ENCODE results near the gene UNC5B.

UNC5B gene

GRCh38 chr10:71243756-71244395 lies 31.5 kb downstream of the UNC5B start:
- Histone ChIP-seq H3K9me3 (ENCODE audit: low read depth, low read length) (no peaks in the 10 kb centered on the region), H3K9ac (ENCODE audit: insufficient read length) (no peak overlapping the region), H3K27ac (peak overlapping the region; percentile 93), H3K36me3 (ENCODE audit: insufficient read depth, low read length) (no peaks in the 10 kb centered on the region), H3K4me3 (peak overlapping the region; percentile 56)
- no peak for TF ChIP-seq POLR2AphosphoS5 (IDR thresholded peaks at IDR 0.05; ENCODE audit: borderline replicate concordance, low read depth, low read length)
- TF ChIP-seq FOXP2 (optimal IDR thresholded peaks at IDR 0.05; ENCODE audit: control extremely low read depth, extremely low read length, insufficient read depth): no peak
- TF ChIP-seq EZH2 (IDR thresholded peaks at IDR 0.05): no peak
- no peak for DNase-seq (ENCODE audit: low read depth, low spot score)

GRCh38 chr10:71244431-71245419 lies 32.4 kb downstream of the UNC5B start:
- peak overlapping the region; percentile 93 for H3K27ac ChIP-seq
- no peak for DNase-seq (ENCODE audit: low read depth, low spot score)
- no peaks in the 10 kb centered on the region for H3K9me3 ChIP-seq (ENCODE audit: low read depth, low read length)
- H3K36me3 ChIP-seq (ENCODE audit: insufficient read depth, low read length): no peaks in the 10 kb centered on the region
- H3K9ac ChIP-seq (ENCODE audit: insufficient read length): peak overlapping the region; percentile 53
- peak; percentile 26; the same call in 1 of the 2 replicates for TF ChIP-seq POLR2AphosphoS5 (IDR thresholded peaks at IDR 0.05; ENCODE audit: borderline replicate concordance, low read depth, low read length)
- no peak for TF ChIP-seq EZH2 (IDR thresholded peaks at IDR 0.05)
- TF ChIP-seq FOXP2 (optimal IDR thresholded peaks at IDR 0.05; ENCODE audit: control extremely low read depth, extremely low read length, insufficient read depth): peak; percentile 94
- H3K4me3 ChIP-seq: peak overlapping the region; percentile 56

GRCh38 chr10:71245420-71246325 lies 33.3 kb downstream of the UNC5B start:
- Histone ChIP-seq H3K9me3 (ENCODE audit: low read depth, low read length) (no peaks in the 10 kb centered on the region), H3K9ac (ENCODE audit: insufficient read length) (peak overlapping the region; percentile 53), H3K27ac (peak overlapping the region; percentile 92), H3K4me3 (0 out of 2 replicates have a peak overlapping the region, but pooled peaks have one; percentile 56), H3K36me3 (ENCODE audit: insufficient read depth, low read length) (no peaks in the 10 kb centered on the region)
- TF ChIP-seq POLR2AphosphoS5 (IDR thresholded peaks at IDR 0.05; ENCODE audit: borderline replicate concordance, low read depth, low read length) (no peak), EZH2 (IDR thresholded peaks at IDR 0.05) (no peak), FOXP2 (optimal IDR thresholded peaks at IDR 0.05; ENCODE audit: control extremely low read depth, extremely low read length, insufficient read depth) (no peak)
- no peak for DNase-seq (ENCODE audit: low read depth, low spot score)

GRCh38 chr10:71246591-71247413 lies 34.4 kb downstream of the UNC5B start:
- no peak for TF ChIP-seq EZH2 (IDR thresholded peaks at IDR 0.05)
- Histone ChIP-seq H3K9ac (ENCODE audit: insufficient read length) (no peak overlapping the region), H3K27ac (peak overlapping the region; percentile 90; the same call in 1 of the 2 replicates), H3K4me3 (no peak overlapping the region), H3K9me3 (ENCODE audit: low read depth, low read length) (no peaks in the 10 kb centered on the region), H3K36me3 (ENCODE audit: insufficient read depth, low read length) (no peaks in the 10 kb centered on the region)
- DNase-seq (ENCODE audit: low read depth, low spot score): no peak

- DNase-seq (ENCODE audit: low read depth, low spot score): no peak
- no peak for TF ChIP-seq FOXP2 (optimal IDR thresholded peaks at IDR 0.05; ENCODE audit: control extremely low read depth, extremely low read length, insufficient read depth)
- no peak for TF ChIP-seq EZH2 (IDR thresholded peaks at IDR 0.05)
- no peak for TF ChIP-seq POLR2AphosphoS5 (IDR thresholded peaks at IDR 0.05; ENCODE audit: borderline replicate concordance, low read depth, low read length)
- peak overlapping the region; percentile 90 for H3K27ac ChIP-seq
- H3K36me3 ChIP-seq (ENCODE audit: insufficient read depth, low read length): no peaks in the 10 kb centered on the region
- no peaks in the 10 kb centered on the region for H3K9me3 ChIP-seq (ENCODE audit: low read depth, low read length)
- no peak overlapping the region for H3K9ac ChIP-seq (ENCODE audit: insufficient read length)
- no peak overlapping the region for H3K4me3 ChIP-seq
Measured at GRCh38 chr10:71247414-71247705, 35.0 kb downstream of the UNC5B start.

GRCh38 chr10:71247804-71248203 lies 35.4 kb downstream of the UNC5B start:
- no peak for DNase-seq (ENCODE audit: low read depth, low spot score)
- Histone ChIP-seq H3K27ac (peak overlapping the region; percentile 90), H3K4me3 (peak overlapping the region; percentile 19; the same call in 1 of the 2 replicates), H3K9me3 (ENCODE audit: low read depth, low read length) (no peaks in the 10 kb centered on the region), H3K36me3 (ENCODE audit: insufficient read depth, low read length) (no peaks in the 10 kb centered on the region), H3K9ac (ENCODE audit: insufficient read length) (no peak overlapping the region)
- TF ChIP-seq POLR2AphosphoS5 (IDR thresholded peaks at IDR 0.05; ENCODE audit: borderline replicate concordance, low read depth, low read length) (no peak), EZH2 (IDR thresholded peaks at IDR 0.05) (no peak), FOXP2 (optimal IDR thresholded peaks at IDR 0.05; ENCODE audit: control extremely low read depth, extremely low read length, insufficient read depth) (no peak)

- DNase-seq (ENCODE audit: low read depth, low spot score): no peak
- Histone ChIP-seq H3K9me3 (ENCODE audit: low read depth, low read length) (no peaks in the 10 kb centered on the region), H3K9ac (ENCODE audit: insufficient read length) (no peak overlapping the region), H3K36me3 (ENCODE audit: insufficient read depth, low read length) (no peaks in the 10 kb centered on the region), H3K4me3 (peak overlapping the region; percentile 19), H3K27ac (peak overlapping the region; percentile 90)
- TF ChIP-seq POLR2AphosphoS5 (IDR thresholded peaks at IDR 0.05; ENCODE audit: borderline replicate concordance, low read depth, low read length) (no peak), EZH2 (IDR thresholded peaks at IDR 0.05) (no peak), FOXP2 (optimal IDR thresholded peaks at IDR 0.05; ENCODE audit: control extremely low read depth, extremely low read length, insufficient read depth) (no peak)
Measured at GRCh38 chr10:71248210-71248609, 35.8 kb downstream of the UNC5B start.
